ENCODE results near the gene IGSF21. TPM values are rescaled to one million over a fixed set of nuclear protein-coding genes. Genes with fewer than 3 reads are reported as not detected.

IGSF21 gene
- total and polyA plus RNA-seq, 2 of the 4 experiments (the other 2 are of a cell fraction), result not detected

- H3K4ac ChIP-seq (ENCODE audit: low read depth, low read length), result no peak overlapping the region
- no peak overlapping the region for H3K27ac ChIP-seq (ENCODE audit: insufficient read depth, low read length)
- H3K9me3 ChIP-seq (ENCODE audit: control insufficient read depth, insufficient read depth, low read length), result peaks cover 29% of the 10 kb centered on the region
- no peak overlapping the region for H3K4me2 ChIP-seq (ENCODE audit: low read depth, low read length)
- intact Hi-C loops (cut with micrococcal nuclease), result no loop called here
- no peaks in the 10 kb centered on the region for H3K27me3 ChIP-seq (ENCODE audit: control insufficient read depth, insufficient read depth, low read length)
- no peak overlapping the region for H2BK20ac ChIP-seq (ENCODE audit: low read depth, low read length)
- no peaks in the 10 kb centered on the region for H3K4me1 ChIP-seq (ENCODE audit: control insufficient read depth, insufficient read depth, low read length)
- no peak for TF ChIP-seq ELK1 (IDR thresholded peaks at IDR 0.05; ENCODE audit: borderline replicate concordance, low read depth, low read length)
- TF ChIP-seq MXI1 (IDR thresholded peaks at IDR 0.05; ENCODE audit: borderline replicate concordance, low read depth, low read length), result no peak
- no peak for TF ChIP-seq POLR2A (IDR thresholded peaks at IDR 0.05; ENCODE audit: low read depth, low read length)
- no peak for TF ChIP-seq USF2 (IDR thresholded peaks at IDR 0.05; ENCODE audit: low read depth, low read length)
- no peak for TF ChIP-seq SMC3 (IDR thresholded peaks at IDR 0.05; ENCODE audit: low read depth, low read length)
- H4K91ac ChIP-seq (ENCODE audit: insufficient read depth, low read depth, low read length), result no peak overlapping the region
- H3K4me3 ChIP-seq (ENCODE audit: insufficient read depth, low read depth, low read length), result no peak overlapping the region
- no peak overlapping the region for H2BK5ac ChIP-seq (ENCODE audit: low read depth, low read length, poor library complexity, severe bottlenecking)
- H4K8ac ChIP-seq (ENCODE audit: low read depth in 2 of 2, low read length in 2 of 2), result no peak overlapping the region
- H2AK5ac ChIP-seq (ENCODE audit: low read depth, low read length), result no peak overlapping the region
- dilution Hi-C loops (cut with HindIII; ENCODE audit: low sequenced_read_pairs, unreplicated experiment), result no loop called here
- BruUV-seq (replicated peaks), result no TSS peak
- CTCF ChIA-PET, result no interaction called here
- no peaks in the 10 kb centered on the region for H3K36me3 ChIP-seq (ENCODE audit: control insufficient read depth, insufficient read depth, low read length)
- H2BK120ac ChIP-seq (ENCODE audit: low read depth, low read length), result no peak overlapping the region
- no peaks in the 10 kb centered on the region for H4K20me1 ChIP-seq (ENCODE audit: insufficient read depth, low read length)
- H3K56ac ChIP-seq (ENCODE audit: extremely low read depth, insufficient read depth, low read length), result no peak overlapping the region
- POLR2A ChIA-PET (ENCODE audit: unreplicated experiment), result no interaction called here
- H2AFZ ChIP-seq (replicated peaks; ENCODE audit: low read length, poor library complexity), result no peak overlapping the region
- DNase-seq, result no peak
- in situ Hi-C loops (cut with MboI; ENCODE audit: low sequenced_read_pairs), result no loop called here
- no peak overlapping the region for H2BK15ac ChIP-seq (ENCODE audit: low read depth, low read length)
- H3K9me1 ChIP-seq (ENCODE audit: insufficient read depth, low read length), result no peaks in the 10 kb centered on the region
- H3K14ac ChIP-seq (replicated peaks; ENCODE audit: low read depth, low read length), result no peak overlapping the region
- H3K18ac ChIP-seq (ENCODE audit: low read depth, low read length), result no peak overlapping the region
- H4K5ac ChIP-seq (ENCODE audit: low read depth, low read length), result no peak overlapping the region
- ATAC-seq (ENCODE audit: low read depth), result no peak
- H3K9ac ChIP-seq (ENCODE audit: low read depth, low read length), result no peak overlapping the region
- H2AK9ac ChIP-seq (replicated peaks; ENCODE audit: low read depth, low read length, poor library complexity), result no peak overlapping the region
- H3K23ac ChIP-seq (ENCODE audit: low read depth, low read length), result no peak overlapping the region
- no peaks in the 10 kb centered on the region for H3K79me1 ChIP-seq (ENCODE audit: low read depth in 1 of 2, low read length in 2 of 2)
- WGBS, 2 experiments (ENCODE audit: extremely low coverage in 2 of 2, insufficient read length in 1 of 2), result 0% methylated on average over 1 of the region's 2 CpGs; no CpG with 5 or more reads in 1 of the 2 experiments
Measured at GRCh38 chr1:18384471-18384870, 276.9 kb downstream of the IGSF21 start.

All from IMR-90 (cell line).